HG02610 (cell line): ENCODE measurements around the gene SH3RF1.

Source experiments
- ATAC-seq: cut with Tn5 transposase; IDR thresholded peaks from one replicate; pipeline ENCODE4 v1.9.1; 2021; ENCODE audit warnings: mild to moderate bottlenecking, moderate library complexity; ENCODE audit not compliant: unreplicated experiment

SH3RF1 gene

GRCh38 chr4:169252339-169253112 is 18.2 kb downstream of the SH3RF1 start:
- ATAC-seq: no peak

GRCh38 chr4:169251291-169252235 is 19.2 kb downstream of the SH3RF1 start:
- no peak for ATAC-seq

GRCh38 chr4:169250796-169251195 is 20.0 kb downstream of the SH3RF1 start:
- ATAC-seq: no peak

DNA sequence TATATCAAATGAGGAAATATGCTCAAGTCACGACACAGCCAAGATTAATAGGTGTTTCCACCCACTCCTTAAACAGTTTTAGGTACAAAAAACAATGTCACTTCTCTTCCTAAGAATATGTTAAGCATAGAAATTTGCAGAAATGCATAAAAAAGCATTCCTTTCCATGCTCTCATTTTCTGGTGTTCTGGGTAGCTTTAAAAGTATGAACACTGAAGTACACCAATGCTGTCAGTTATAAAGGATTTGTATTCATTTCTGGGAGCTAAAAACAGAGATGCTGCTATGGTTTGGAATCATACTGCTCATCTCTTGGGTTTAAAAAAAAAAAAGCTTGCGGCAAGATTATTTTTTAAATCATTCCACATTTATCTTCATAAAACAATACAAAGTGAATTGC is 20.8 kb downstream of the SH3RF1 start:
- no peak for ATAC-seq

- no peak for ATAC-seq
These were observed 21.4 kb downstream of the SH3RF1 start for GRCh38 chr4:169249214-169249973.

GRCh38 chr4:169248645-169249044 is 22.1 kb downstream of the SH3RF1 start:
- no peak for ATAC-seq

- no peak for ATAC-seq
These were observed 23.8 kb downstream of the SH3RF1 start for GRCh38 chr4:169246957-169247396.

- no peak for ATAC-seq
These were observed 24.5 kb downstream of the SH3RF1 start for GRCh38 chr4:169246279-169246678.

DNA sequence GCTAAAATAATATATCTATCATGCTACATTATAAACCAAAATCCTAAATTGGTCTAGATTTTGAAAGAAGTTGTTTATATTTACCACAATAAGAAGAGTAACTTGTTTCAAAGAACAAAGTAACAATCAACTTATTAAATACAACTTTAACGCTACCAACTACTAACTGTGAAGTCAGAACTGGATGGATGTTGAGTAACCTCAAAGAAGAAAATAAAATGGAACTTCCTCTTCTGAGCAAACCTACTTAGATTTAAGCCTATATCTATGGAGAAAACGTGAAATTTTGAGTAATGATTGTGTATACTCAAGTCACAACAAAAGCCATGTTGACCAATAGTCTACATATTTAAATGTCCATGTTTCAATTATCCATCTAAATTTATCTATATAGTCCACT is 25.7 kb downstream of the SH3RF1 start:
- ATAC-seq: no peak

DNA sequence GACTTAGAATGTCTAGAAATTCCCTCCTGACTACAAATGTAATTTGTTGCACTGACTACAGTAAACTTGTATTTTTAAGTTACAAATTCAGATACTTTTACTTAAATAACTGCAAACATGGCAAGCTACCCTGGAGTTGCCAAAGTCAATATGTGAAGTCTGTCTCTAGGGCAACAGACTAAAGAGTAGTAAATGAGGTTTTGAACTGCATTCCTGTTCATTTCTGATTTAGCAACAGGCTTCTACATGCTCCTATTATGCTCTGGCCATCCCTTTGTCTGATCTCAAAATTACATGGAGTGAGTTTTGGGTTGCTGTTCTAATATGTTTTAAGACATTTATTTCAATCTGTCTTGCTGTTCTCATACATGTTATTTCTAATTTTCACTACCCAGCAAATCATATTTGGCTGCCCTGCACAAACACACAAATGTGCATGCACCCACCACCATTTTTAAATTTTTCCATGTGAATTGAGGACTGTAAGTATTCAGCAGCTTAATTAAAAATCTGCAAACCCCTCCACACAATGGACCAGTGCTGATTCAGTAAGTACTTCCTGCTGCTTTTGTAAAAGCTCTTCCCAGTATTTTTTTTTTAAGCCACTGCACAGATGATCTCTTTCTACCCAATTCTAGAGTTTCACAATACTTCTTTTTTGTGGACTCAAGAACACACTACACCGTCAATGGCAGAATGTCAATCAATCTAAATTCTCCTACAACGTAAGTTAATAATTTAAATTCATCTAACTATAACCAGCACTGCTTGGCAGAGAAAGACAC is 26.7 kb downstream of the SH3RF1 start:
- ATAC-seq: no peak

GRCh38 chr4:169241464-169241863 is 29.3 kb downstream of the SH3RF1 start:
- no peak for ATAC-seq

- no peak for ATAC-seq
These were observed 31.4 kb downstream of the SH3RF1 start for GRCh38 chr4:169239221-169239905.

GRCh38 chr4:169238445-169238844 is 32.3 kb downstream of the SH3RF1 start:
- no peak for ATAC-seq

DNA sequence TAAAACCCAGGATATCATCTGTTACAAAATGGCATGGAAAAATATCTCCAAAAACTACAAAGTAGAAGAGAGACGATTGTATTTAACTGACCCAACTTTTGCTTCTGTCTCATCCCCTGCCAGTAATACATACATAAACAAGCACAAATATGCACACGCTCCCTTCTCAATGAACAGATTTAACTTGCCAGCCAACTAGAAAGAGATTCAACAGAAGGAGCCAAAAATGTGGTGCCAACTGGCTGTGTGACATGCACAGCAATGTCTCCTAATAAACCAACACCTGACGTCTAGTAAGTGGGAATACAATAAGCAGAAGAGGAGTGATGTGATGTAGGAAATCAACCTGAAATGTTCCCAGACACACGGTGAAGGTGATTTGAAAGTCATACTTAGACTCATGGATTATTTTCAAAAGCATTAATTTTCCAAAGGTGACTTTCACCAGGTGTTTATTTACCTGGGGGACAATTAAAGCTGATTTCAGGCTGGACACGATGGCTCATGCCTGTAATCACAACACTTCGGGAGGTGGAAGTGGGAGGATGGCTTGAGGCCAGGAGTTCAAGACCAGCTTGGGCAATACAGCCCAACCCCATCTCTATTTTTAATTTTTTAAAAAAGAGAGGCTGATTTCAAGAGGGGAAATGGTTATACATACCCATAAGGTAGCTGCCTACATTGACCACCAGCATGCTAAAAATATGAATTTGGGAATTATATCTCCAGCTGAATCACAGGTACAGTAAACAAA is 33.7 kb downstream of the SH3RF1 start:
- ATAC-seq: no peak

GRCh38 chr4:169236078-169236477 is 34.7 kb downstream of the SH3RF1 start:
- no peak for ATAC-seq

GRCh38 chr4:169234137-169234855 is 36.5 kb downstream of the SH3RF1 start:
- ATAC-seq: no peak

- ATAC-seq: no peak
These were observed 37.1 kb downstream of the SH3RF1 start for GRCh38 chr4:169233691-169234090.

DNA sequence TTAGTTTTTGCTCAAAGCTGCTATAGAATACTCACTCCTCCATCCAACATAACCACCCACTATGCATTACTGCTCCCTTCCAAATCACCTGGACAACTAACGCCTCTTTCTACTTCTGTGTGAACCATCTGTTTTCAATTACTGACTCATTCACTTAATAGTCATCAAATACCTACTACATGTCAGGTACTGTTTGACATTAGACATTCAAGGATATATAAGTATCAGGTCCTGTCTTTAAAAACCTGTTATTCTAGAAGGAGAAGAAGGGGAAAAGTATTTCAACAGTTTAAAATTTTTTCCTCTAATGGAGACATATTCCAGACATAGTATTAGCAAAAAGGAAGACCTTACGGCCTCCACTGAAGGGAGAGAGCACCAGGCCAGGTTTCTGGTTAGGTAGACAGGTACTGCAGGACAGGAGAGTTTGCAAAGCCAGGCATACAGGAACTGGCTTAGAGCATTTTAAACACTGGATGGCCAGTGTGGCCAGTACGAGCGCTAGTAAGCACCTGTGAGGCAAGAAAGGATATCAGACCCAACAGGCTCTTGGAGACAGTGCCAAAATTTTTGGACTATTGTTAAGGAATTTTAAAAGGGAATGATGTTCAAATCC is 39.0 kb downstream of the SH3RF1 start:
- ATAC-seq: no peak
